Left lobe of liver (tissue), 2 donors: Measurements from ENCODE around the gene IGFL3. TPM values are rescaled to one million over a fixed set of nuclear protein-coding genes. Genes with fewer than 3 reads are reported as not detected.
"Not testable (repeated sequence)": the region's sequence is repeated elsewhere in the genome, so short reads cannot be mapped to it uniquely, and the experiment has no call there.

Source experiments
- ATAC-seq: fragments of 200-7000 bp; cut with Tn5 transposase; one replicate; pipeline ENCODE4 v1.9.1; 2020; ENCODE audit warnings: mild to moderate bottlenecking, moderate library complexity
- DNase-seq: peaks from one replicate; pipeline ENCODE4 v3.0.0-alpha.2; 2020; ENCODE audit warnings: low spot score
- total RNA-seq: library from RNA; stranded (reverse); gene quantifications from one replicate; pipeline ENCODE4 v1.2.1, GENCODE V29; 2021
- donor health status: DM: no; HTN: no; CAD: no; lungs with moderate emphysema.
- donor health status: DM: no; HTN: yes; CAD: no.

The IGFL3 gene
- total RNA-seq, 1 donor from 2014 or later = not detected

- not testable (repeated sequence) for DNase-seq
- ATAC-seq = peak; percentile 65
Measured at GRCh38 chr19:46078573-46079332, 45.7 kb downstream of the IGFL3 start.

GRCh38 chr19:46077815-46078167, 46.7 kb downstream of the IGFL3 start:
- DNase-seq (no peak), ATAC-seq (no peak)

GRCh38 chr19:46076951-46077814, 47.3 kb downstream of the IGFL3 start:
- peak; percentile 89 for ATAC-seq
- no peak for DNase-seq

- no peak for DNase-seq
- no peak for ATAC-seq
Measured at GRCh38 chr19:46076031-46076880, 48.2 kb downstream of the IGFL3 start.

- ATAC-seq (no peak), DNase-seq (no peak)
Measured at GRCh38 chr19:46073268-46073922, 51.1 kb downstream of the IGFL3 start.

Other genes with a start within 250 kb of the IGFL3 start
- 19.5 TPM for gene IRF2BP1, start 238.5 kb downstream of the IGFL3 start, total RNA-seq
- 5.0 TPM for gene MYPOP, start 222.1 kb downstream of the IGFL3 start, total RNA-seq
- gene NANOS2, start 209.9 kb downstream of the IGFL3 start, total RNA-seq = not detected
- 2.0 TPM for gene NOVA2, start 150.8 kb downstream of the IGFL3 start, total RNA-seq
- 11.1 TPM for gene CCDC61, start 129.2 kb downstream of the IGFL3 start, total RNA-seq
- 0.43 TPM for gene PGLYRP1, start 101.6 kb downstream of the IGFL3 start, total RNA-seq
- gene IGFL4, start 83.7 kb downstream of the IGFL3 start, total RNA-seq = not detected
- not detected for gene IGFL2, start 23.6 kb upstream of the IGFL3 start, total RNA-seq
- not detected for gene IGFL1, start 105.1 kb upstream of the IGFL3 start, total RNA-seq
- 8.9 TPM for gene HIF3A, start 172.4 kb upstream of the IGFL3 start, total RNA-seq
- gene PPP5C, start 222.4 kb upstream of the IGFL3 start, total RNA-seq = 35.5 TPM